ENCODE measurements around the gene CCDC197.

CCDC197 gene

DNA sequence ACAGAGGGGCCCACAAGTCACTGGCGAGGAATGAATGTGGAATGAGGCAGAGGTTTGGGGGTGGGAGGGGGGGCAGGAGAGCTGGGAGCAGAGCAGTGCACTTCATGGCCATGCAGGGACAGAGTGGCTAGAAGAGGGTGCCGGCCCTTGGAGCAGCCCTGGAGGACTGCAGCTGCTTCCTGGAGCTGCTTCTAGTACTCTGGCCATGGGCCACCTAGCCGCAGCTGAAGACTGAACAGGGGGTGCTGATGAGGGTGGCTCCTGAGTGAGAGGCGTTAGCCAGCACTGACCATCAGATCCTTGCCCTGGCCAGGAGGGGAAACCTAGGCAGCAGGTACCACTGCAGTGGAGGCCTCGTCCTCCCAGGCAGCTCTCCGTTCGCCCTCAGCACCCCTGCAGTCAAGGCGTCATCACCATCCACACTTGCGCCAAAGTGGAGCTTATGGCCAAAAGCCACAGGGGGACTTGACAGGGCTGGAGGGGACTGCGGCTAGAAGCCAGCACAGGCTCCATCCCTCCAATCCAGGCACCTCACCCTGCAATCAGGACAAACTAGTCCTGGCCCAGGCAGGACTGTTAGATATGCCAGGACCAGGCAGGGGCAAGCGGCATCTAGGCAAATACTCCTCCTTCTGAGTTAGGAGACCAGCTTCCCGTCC lies 45.5 kb downstream of the CCDC197 start:
- TF ChIP-seq, protein P1, sequence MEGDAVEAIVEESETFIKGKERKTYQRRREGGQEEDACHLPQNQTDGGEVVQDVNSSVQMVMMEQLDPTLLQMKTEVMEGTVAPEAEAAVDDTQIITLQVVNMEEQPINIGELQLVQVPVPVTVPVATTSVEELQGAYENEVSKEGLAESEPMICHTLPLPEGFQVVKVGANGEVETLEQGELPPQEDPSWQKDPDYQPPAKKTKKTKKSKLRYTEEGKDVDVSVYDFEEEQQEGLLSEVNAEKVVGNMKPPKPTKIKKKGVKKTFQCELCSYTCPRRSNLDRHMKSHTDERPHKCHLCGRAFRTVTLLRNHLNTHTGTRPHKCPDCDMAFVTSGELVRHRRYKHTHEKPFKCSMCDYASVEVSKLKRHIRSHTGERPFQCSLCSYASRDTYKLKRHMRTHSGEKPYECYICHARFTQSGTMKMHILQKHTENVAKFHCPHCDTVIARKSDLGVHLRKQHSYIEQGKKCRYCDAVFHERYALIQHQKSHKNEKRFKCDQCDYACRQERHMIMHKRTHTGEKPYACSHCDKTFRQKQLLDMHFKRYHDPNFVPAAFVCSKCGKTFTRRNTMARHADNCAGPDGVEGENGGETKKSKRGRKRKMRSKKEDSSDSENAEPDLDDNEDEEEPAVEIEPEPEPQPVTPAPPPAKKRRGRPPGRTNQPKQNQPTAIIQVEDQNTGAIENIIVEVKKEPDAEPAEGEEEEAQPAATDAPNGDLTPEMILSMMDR (conservative IDR thresholded peaks at IDR 0.05; ENCODE audit: low read length) = no peak

DNA sequence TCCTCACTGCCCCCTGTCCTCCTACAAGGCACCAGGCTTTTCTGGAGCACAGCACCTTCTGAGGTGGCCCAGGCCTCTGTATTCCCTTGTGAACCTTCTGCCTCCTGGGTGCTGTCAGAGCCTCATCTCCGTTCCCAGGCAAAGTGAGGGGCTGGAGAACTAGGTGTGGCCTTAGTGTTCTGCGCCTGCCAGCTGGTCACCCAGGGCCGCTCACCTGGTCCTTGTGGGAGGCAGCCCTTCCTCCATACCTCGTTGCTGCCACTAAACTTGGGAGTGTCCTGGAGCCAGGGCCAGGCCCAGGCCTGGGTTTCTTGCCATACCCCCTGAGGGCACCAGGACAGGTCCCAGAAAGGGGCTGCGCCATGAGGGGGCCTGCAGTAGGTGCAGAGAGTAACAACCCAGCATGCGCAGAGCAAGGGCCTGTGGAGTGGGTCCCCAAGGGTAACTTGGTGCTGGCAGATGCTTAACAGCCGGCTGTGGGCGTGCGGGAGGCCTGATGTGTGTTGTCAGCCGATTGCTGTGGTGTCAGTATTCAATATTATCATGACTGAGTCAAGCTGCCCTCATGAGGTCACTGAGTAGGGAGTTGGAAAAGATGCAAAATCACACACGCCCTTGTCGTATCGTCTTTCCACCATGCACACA lies 46.1 kb downstream of the CCDC197 start:
- TF ChIP-seq, protein P1 (conservative IDR thresholded peaks at IDR 0.05; ENCODE audit: low read length) = no peak
- DNase-seq (ENCODE audit: low read depth) = no peak
- H3K4me3 ChIP-seq (ENCODE audit: low read length) = no peak overlapping the region

More for the DNA sequence above, 45.5 kb downstream of the CCDC197 start:
- DNase-seq (ENCODE audit: low read depth) = no peak
- H3K4me3 ChIP-seq (ENCODE audit: low read length) = no peak overlapping the region

DNA sequence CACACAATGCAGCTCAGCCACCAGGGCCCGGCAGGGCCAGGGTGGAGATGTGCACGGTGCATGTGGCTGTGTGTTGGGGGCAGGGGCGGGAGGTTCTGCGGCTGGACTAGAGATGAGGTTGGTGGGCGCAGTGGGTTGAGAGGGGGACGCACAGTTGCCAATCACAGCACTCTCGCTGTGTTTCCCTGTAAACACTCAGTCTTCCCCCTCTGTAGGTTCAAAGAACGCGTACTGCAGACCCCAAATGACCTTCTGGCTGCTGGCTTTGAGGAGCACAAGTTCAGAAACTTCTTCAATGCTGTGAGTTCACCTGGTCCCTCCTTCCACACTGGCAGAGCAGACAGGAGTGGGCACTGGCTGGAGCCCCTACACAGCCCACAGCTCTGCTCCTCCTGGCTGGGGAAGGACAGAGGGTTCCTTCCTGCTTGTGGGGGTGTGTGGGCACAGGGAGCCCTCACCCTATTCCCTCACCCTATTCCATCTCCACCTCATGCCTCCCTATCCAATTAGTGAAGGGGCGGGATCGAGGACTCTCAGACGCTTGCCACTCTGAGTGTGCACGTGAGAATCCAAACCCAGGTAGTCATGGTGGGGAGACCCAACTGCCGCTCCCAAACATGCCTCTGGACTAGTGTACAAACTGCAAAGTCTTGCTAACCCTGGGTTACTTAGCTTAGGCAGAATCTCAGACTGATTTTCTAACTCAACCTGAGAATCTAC lies 46.8 kb downstream of the CCDC197 start:
- H3K4me3 ChIP-seq (ENCODE audit: low read length) = no peak overlapping the region
- DNase-seq (ENCODE audit: low read depth) = no peak
- TF ChIP-seq, protein P1 (conservative IDR thresholded peaks at IDR 0.05; ENCODE audit: low read length) = no peak

DNA sequence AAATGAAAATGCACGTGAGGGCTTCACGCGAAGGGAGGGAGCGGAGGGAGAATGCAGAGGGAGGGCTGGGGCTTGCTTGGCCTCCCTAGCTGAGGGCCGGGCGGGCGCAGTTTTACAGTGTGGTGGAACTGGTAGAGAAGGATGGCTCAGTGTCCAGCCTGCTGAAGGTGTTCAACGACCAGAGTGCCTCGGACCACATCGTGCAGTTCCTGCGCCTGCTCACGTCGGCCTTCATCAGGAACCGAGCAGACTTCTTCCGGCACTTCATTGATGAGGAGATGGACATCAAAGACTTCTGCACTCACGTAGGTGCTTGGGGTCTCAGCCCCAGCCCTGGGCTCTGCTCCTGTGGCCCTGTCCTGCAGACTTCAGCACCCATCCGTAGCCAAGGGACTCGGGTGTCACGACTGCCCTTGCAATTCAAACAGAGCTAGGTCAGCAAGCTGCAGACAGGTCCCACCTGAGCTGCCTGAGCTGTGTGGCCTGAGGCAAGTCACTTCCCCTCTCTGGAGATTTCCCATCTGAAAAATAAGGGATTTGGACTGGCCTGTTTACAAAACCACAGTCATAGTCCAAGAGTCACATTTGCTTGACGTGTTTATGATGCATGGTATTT lies 47.5 kb downstream of the CCDC197 start:
- H3K4me3 ChIP-seq (ENCODE audit: low read length) = no peak overlapping the region
- TF ChIP-seq, protein P1 (conservative IDR thresholded peaks at IDR 0.05; ENCODE audit: low read length) = no peak
- DNase-seq (ENCODE audit: low read depth) = no peak

DNA sequence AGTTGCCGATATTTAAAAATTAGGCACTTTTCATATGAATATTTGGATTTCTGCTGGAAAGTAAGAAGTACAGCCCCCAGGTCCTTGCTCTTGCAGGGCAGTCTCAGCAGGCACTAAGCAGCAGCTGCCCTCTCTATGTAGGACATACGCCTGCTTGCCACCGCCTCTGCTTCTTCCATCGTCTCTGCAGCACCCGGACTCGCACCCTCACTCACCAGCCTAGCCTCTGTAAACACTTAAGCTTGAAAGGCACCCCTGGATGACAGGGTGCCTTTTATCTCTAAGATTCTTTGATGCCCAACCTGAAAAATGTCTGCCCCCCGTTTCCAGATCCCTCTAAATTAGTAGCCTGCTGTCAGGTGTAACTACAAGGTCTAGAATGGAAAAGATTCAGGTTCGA lies 48.0 kb downstream of the CCDC197 start:
- H3K4me3 ChIP-seq (ENCODE audit: low read length) = no peak overlapping the region
- TF ChIP-seq, protein P1 (conservative IDR thresholded peaks at IDR 0.05; ENCODE audit: low read length) = no peak
- no peak for DNase-seq (ENCODE audit: low read depth)

DNA sequence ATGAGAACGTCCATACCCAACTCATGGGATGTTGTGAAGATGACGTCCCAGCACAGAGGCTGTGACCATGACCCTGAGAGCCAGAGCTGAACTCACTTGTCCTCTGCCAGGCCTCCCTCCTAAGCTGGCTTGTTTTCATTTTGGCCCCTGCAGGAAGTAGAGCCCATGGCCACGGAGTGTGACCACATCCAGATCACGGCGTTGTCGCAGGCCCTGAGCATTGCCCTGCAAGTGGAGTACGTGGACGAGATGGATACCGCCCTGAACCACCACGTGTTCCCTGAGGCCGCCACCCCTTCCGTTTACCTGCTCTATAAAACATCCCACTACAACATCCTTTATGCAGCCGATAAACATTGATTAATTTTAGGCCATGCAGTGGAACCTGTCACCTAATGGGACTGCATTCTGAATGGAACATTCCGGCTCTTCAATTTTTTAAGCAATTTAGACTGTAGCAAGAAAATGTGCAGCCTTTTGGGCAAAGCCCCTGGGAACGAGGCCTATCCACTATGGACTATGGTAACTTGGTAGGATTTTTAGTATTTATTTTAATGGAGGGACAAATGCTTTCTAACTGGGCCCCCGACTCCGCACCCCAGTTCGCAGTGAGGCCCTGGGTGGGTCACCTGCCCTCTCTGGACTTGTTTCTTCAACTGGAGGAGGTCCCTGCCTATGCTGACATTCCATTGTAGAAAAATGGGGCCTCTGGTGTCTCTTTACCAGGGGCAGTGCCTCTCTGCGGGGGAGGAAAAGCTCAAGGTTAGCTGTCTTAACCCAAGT lies 48.7 kb downstream of the CCDC197 start:
- no peak for DNase-seq (ENCODE audit: low read depth)
- H3K4me3 ChIP-seq (ENCODE audit: low read length) = no peak overlapping the region
- TF ChIP-seq, protein P1 (conservative IDR thresholded peaks at IDR 0.05; ENCODE audit: low read length) = no peak

All from AG10803 (cell line).